Glutamatergic neuron (in vitro differentiated cells): ENCODE measurements around the gene TSR1. TPM values are rescaled to one million over a fixed set of nuclear protein-coding genes. Genes with fewer than 3 reads are reported as not detected.

ENCODE experiments used
- DNase-seq: peaks from one replicate; pipeline ENCODE4 v3.0.0; 2022
- H3K27ac Mint-ChIP-seq: one replicate; pipeline ENCODE4 v1.8.0; 2020; ENCODE audit warnings: mild to moderate bottlenecking, mixed read lengths, inconsistent platforms; ENCODE audit not compliant: unreplicated experiment
- H3K27me3 Mint-ChIP-seq: one replicate; pipeline ENCODE4 v1.8.0; 2020; ENCODE audit warnings: mild to moderate bottlenecking, moderate library complexity, mixed read lengths, inconsistent platforms; ENCODE audit not compliant: unreplicated experiment
- H3K36me3 Mint-ChIP-seq: one replicate; pipeline ENCODE4 v1.8.0; 2020; ENCODE audit warnings: mild to moderate bottlenecking, mixed read lengths, inconsistent platforms; ENCODE audit not compliant: unreplicated experiment
- H3K4me1 Mint-ChIP-seq: one replicate; pipeline ENCODE4 v1.8.0; 2020; ENCODE audit warnings: mild to moderate bottlenecking, low read depth, mixed read lengths, inconsistent platforms; ENCODE audit not compliant: unreplicated experiment
- H3K4me3 Mint-ChIP-seq: one replicate; pipeline ENCODE4 v1.8.0; 2020; ENCODE audit warnings: mild to moderate bottlenecking, mixed read lengths, inconsistent platforms; ENCODE audit not compliant: unreplicated experiment
- H3K9me3 Mint-ChIP-seq: one replicate; pipeline ENCODE4 v1.8.0; 2020; ENCODE audit warnings: mild to moderate bottlenecking, moderate library complexity, mixed read lengths, inconsistent platforms; ENCODE audit not compliant: unreplicated experiment
- total RNA-seq: library from RNA; stranded (reverse); fragmentation: NEBNext Ultra II Directional; extraction: Animal tissue kit (Norgen Biotek cat#: 25700); gene quantifications from one replicate; pipeline ENCODE4 v1.2.1, GENCODE V29; 2021; ENCODE audit not compliant: unreplicated experiment
- TF ChIP-seq, protein P1 (sequence below): fragments of 200-600 bp; sonication (generic); IDR thresholded peaks from one replicate; pipeline ENCODE4 v1.5.0; 2021; ENCODE audit not compliant: partially characterized antibody, unreplicated experiment

Gene TSR1
- total RNA-seq, 1 donor from 2014 or later: 25.6 TPM

DNA sequence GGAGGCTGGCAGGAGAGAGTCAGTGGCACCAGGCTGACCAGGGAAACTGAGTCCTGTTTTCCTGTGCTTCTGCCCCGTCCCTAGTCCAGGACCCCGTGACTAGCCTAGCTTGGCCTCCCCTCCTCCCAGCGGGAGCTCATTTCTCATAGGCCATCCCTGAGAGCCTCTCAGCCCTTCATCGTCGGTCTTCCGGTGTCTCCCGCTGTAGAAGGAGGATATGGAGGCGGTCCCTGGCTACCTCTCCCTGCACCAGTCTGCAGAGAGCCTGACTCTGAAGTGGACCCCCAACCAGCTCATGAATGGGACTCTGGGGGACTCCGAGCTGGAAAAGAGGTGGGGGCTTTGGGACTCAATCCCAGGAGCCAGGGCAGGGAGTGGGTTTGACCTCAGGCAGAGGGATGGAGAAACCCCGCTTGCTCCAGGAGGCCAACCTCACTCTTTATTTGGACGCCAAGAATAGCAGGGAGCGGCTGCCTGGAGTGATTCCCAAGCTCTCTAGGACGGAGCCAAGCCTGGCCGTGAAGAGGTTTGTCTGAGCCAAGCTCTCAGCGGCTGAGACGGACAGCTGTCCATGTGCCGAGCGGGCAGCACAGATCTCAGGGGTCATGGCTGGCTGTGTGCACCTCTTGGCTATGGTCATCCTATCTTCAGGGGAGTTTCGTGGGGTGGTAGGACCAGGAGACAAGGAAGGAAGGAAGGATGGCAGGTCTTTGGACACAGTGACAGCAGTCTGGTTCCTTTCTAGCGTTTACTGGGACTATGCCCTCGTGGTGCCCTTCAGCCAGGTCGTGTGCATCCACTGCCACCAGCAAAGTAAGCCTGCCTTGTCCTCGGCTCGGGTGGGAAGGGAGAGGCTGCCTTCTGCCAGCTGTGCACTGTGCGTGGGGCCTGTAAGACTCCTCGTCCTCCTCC is 27.9 kb upstream of the TSR1 start:
- Mint-ChIP-seq H3K4me1 (peaks cover 4% of the 10 kb centered on the region), H3K4me3 (no peak overlapping the region), H3K9me3 (no peaks in the 10 kb centered on the region), H3K27me3 (peaks cover 8% of the 10 kb centered on the region), H3K27ac (no peak overlapping the region), H3K36me3 (no peaks in the 10 kb centered on the region)
- DNase-seq: no peak
- TF ChIP-seq, protein P1, sequence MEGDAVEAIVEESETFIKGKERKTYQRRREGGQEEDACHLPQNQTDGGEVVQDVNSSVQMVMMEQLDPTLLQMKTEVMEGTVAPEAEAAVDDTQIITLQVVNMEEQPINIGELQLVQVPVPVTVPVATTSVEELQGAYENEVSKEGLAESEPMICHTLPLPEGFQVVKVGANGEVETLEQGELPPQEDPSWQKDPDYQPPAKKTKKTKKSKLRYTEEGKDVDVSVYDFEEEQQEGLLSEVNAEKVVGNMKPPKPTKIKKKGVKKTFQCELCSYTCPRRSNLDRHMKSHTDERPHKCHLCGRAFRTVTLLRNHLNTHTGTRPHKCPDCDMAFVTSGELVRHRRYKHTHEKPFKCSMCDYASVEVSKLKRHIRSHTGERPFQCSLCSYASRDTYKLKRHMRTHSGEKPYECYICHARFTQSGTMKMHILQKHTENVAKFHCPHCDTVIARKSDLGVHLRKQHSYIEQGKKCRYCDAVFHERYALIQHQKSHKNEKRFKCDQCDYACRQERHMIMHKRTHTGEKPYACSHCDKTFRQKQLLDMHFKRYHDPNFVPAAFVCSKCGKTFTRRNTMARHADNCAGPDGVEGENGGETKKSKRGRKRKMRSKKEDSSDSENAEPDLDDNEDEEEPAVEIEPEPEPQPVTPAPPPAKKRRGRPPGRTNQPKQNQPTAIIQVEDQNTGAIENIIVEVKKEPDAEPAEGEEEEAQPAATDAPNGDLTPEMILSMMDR: no peak

DNA sequence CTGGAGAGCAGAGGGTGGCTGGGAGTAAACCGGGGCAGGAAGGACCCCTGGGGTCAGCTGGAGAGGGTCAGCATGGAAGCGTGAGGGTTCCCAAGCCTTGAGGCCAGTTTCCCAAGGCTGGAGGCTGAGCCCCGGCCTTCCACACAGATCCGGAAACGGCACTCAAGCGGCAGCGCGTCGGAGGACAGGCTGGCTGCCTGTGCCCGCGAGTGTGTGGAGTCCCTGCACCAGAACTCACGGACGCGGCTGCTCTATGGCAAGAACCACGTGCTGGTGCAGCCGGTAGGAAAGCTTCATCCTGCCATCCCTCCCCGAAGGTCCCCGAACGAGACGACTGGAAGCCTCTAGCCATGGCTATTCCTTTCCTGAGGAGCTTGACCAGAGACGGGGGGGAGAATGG is 27.1 kb upstream of the TSR1 start:
- H3K27ac Mint-ChIP-seq: no peak overlapping the region
- H3K27me3 Mint-ChIP-seq: peaks cover 7% of the 10 kb centered on the region
- no peaks in the 10 kb centered on the region for H3K9me3 Mint-ChIP-seq

DNA sequence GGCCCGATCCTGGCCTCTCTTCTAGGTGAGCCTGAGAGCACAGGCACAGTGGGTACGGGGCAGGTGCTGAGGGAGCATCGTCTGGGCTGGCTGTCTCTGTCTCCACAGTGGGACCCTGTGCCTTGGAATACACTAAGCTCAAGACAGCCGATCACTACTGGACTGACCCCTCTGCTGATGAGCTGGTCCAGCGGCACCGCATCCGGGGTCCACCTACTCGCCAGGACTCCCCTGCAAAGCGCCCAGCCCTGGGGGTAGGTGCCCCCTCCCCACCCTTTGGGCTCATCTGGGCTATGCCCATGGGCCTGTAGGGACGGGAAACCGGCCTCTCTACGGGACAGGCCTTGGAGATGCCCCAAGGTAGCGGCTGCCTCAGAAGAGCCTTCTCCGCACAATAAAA is 26.6 kb upstream of the TSR1 start:
- H3K27ac Mint-ChIP-seq: no peak overlapping the region
- TF ChIP-seq, protein P1: no peak
- peaks cover 5% of the 10 kb centered on the region for H3K27me3 Mint-ChIP-seq
- no peaks in the 10 kb centered on the region for H3K36me3 Mint-ChIP-seq
- no peak overlapping the region for H3K4me3 Mint-ChIP-seq
- no peaks in the 10 kb centered on the region for H3K9me3 Mint-ChIP-seq
- H3K4me1 Mint-ChIP-seq: peaks cover 4% of the 10 kb centered on the region
- DNase-seq: peak; percentile 9

More for the DNA sequence above, 27.1 kb upstream of the TSR1 start:
- Mint-ChIP-seq H3K4me1 (peaks cover 4% of the 10 kb centered on the region), H3K36me3 (no peaks in the 10 kb centered on the region), H3K4me3 (no peak overlapping the region)
- TF ChIP-seq, protein P1: no peak
- peak; percentile 12 for DNase-seq

- Mint-ChIP-seq H3K4me1 (peaks cover 4% of the 10 kb centered on the region), H3K27ac (no peak overlapping the region), H3K9me3 (peaks cover 3% of the 10 kb centered on the region), H3K27me3 (peaks cover 5% of the 10 kb centered on the region), H3K4me3 (no peak overlapping the region), H3K36me3 (no peaks in the 10 kb centered on the region)
- peak; percentile 9 for DNase-seq
- TF ChIP-seq, protein P1: no peak
These were observed 26.2 kb upstream of the TSR1 start for GRCh38 chr17:2362416-2362815.

GRCh38 chr17:2362016-2362415 is 25.8 kb upstream of the TSR1 start:
- peaks cover 4% of the 10 kb centered on the region for H3K4me1 Mint-ChIP-seq
- peaks cover 5% of the 10 kb centered on the region for H3K27me3 Mint-ChIP-seq
- H3K27ac Mint-ChIP-seq: no peak overlapping the region
- TF ChIP-seq, protein P1: no peak
- H3K9me3 Mint-ChIP-seq: peaks cover 3% of the 10 kb centered on the region
- no peak overlapping the region for H3K4me3 Mint-ChIP-seq
- no peaks in the 10 kb centered on the region for H3K36me3 Mint-ChIP-seq
- DNase-seq: peak; percentile 11
